ENCODE measurements around the gene MACROD1.

Gene MACROD1

DNA sequence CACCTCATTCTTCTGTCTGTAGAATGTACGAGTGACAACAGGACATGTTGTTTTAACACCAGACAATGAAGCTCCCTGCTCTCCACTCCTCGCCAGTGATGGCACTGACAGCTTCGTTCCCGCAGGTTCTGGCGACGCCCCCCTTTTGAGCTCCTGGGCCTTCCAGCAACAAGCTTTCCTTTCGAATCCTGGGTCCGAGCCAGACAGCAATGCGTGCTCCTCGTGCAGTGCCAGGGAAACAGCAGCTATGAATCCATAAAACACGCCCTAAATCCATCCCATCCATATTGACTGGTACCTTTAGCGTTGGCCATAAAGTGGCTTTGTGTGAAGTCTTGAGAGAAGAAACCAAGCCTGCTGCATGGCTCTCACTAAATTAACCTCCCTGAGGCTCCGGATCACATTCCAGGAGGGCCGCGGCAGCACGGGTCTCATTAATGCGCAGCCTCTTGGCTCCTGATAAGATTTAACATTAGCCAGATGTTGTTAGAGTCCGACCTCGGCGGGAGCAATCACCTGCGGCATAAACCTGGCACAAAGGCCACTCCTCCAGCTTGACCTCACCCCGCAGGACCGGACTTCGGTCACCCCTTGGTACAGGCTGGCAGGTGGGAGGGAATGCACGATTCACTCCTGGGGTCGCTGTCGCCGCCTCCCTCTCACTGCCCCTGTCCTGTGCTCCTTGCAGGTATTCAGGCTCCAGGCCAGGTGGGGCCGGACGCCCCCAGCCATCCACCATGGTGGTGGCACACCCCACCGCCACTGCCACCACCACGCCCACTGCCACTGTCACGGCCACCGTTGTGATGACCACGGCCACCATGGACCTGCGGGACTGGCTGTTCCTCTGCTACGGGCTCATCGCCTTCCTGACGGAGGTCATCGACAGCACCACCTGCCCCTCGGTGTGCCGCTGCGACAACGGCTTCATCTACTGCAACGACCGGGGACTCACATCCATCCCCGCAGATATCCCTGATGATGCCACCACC lies 50.1 kb downstream of the MACROD1 start:
- no peak overlapping the region for H3K4me3 Mint-ChIP-seq
- H3K36me3 Mint-ChIP-seq = no peaks in the 10 kb centered on the region
- no peak overlapping the region for H3K27ac Mint-ChIP-seq
- no peaks in the 10 kb centered on the region for H3K9me3 Mint-ChIP-seq
- no peaks in the 10 kb centered on the region for H3K27me3 Mint-ChIP-seq
- H3K4me1 Mint-ChIP-seq = no peaks in the 10 kb centered on the region

- no peaks in the 10 kb centered on the region for H3K36me3 Mint-ChIP-seq
- H3K4me1 Mint-ChIP-seq = no peaks in the 10 kb centered on the region
- no peak overlapping the region for H3K27ac Mint-ChIP-seq
- no peak overlapping the region for H3K4me3 Mint-ChIP-seq
- no peaks in the 10 kb centered on the region for H3K27me3 Mint-ChIP-seq
- no peaks in the 10 kb centered on the region for H3K9me3 Mint-ChIP-seq
Measured at GRCh38 chr11:64114231-64114630, 51.7 kb downstream of the MACROD1 start.

- Mint-ChIP-seq H3K27me3 (no peaks in the 10 kb centered on the region), H3K36me3 (no peaks in the 10 kb centered on the region), H3K4me1 (no peaks in the 10 kb centered on the region), H3K9me3 (no peaks in the 10 kb centered on the region), H3K4me3 (no peak overlapping the region), H3K27ac (no peak overlapping the region)
Measured at GRCh38 chr11:64113462-64113780, 52.5 kb downstream of the MACROD1 start.

- Mint-ChIP-seq H3K36me3 (no peaks in the 10 kb centered on the region), H3K27ac (no peak overlapping the region), H3K27me3 (no peaks in the 10 kb centered on the region), H3K4me3 (no peak overlapping the region), H3K4me1 (no peaks in the 10 kb centered on the region), H3K9me3 (no peaks in the 10 kb centered on the region)
Measured at GRCh38 chr11:64112771-64113461, 53.0 kb downstream of the MACROD1 start.

DNA sequence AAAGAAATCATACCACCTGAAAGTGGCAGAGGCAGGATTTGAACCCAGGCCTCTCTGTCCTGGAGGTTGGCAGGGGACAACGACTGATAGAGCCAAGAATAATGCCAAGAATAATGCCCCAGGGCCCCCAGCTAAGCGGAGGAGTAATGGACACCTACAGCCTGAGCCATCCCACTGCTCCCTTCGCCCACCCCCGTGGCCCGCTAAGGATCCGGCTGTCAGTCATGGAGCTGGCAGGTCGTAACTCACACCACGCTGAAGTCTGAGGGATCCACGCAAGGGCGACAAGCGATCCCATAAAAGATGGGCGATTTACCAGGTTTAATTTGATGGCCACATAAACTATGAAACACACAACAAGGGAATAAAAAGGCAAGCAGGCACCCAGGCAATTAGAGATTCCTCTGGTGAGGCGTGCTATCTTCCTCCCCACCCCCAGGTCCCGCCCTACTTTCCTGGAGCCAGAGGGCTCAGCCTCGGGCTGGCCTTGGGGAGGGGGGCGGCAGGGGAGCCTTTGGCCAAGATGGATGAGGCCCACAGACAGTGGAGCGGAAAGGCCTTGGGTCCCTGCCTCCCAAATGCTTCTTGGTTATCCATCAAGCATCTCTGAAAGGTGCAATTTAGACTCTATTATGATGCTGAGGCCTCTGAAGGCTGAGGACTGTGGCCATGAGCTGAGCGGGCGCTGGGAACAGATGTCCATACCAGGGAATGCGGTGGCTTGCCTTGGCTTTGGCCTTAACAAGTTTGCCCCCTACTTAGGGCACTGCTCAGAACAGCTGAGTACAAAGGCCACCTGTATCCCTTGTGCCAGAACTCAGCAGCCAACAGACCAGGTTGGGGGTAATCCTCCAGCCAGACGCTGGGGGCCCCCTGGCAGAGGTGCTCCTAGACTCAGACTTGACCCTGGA lies 55.2 kb downstream of the MACROD1 start:
- no peak overlapping the region for H3K4me3 Mint-ChIP-seq
- no peaks in the 10 kb centered on the region for H3K36me3 Mint-ChIP-seq
- no peaks in the 10 kb centered on the region for H3K9me3 Mint-ChIP-seq

DNA sequence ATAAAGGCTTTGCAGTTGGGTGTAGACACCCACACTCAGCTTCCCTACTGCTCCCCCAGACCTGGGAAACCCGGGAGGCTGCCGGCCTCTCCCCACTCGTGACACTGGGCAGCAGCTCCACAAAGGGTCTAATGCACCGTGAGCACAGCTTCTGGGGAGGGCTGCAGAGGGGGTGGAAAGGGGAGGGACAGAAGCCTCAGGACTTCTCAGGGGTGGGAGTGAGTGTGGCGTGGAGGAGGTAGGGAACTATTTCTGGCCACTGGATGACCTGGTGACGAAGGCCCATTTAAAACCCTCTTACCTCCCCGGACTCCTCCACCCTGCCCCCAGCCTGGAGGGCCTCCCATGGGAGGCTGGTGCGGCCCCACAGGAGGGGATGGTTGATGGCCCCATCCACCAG lies 56.6 kb downstream of the MACROD1 start:
- Mint-ChIP-seq H3K27ac (no peak overlapping the region), H3K9me3 (no peaks in the 10 kb centered on the region), H3K27me3 (no peaks in the 10 kb centered on the region), H3K36me3 (no peaks in the 10 kb centered on the region), H3K4me3 (no peak overlapping the region), H3K4me1 (no peaks in the 10 kb centered on the region)

More for the DNA sequence above, 55.2 kb downstream of the MACROD1 start:
- no peaks in the 10 kb centered on the region for H3K27me3 Mint-ChIP-seq
- no peaks in the 10 kb centered on the region for H3K4me1 Mint-ChIP-seq
- H3K27ac Mint-ChIP-seq = no peak overlapping the region

DNA sequence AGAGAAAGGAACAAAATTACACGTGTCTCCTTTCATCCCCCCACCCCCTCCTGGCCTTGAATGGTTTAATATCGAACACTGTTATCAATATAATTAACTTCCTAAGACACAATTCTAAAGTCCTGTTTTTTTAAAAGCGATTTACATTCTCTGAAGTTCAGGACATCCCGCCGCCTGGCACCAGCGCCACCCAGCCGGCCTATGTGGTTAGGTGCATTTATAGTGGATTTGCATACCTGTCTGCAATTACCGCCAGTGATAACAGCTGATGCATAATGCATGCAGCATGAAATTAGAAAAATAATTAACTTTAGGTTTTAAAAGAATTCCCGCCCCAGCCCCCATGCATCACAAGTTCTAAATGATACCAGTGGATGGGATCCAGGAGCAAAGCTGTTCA lies 58.6 kb downstream of the MACROD1 start:
- Mint-ChIP-seq H3K4me3 (no peak overlapping the region), H3K9me3 (no peaks in the 10 kb centered on the region), H3K27me3 (no peaks in the 10 kb centered on the region), H3K4me1 (no peaks in the 10 kb centered on the region), H3K27ac (no peak overlapping the region), H3K36me3 (no peaks in the 10 kb centered on the region)

DNA sequence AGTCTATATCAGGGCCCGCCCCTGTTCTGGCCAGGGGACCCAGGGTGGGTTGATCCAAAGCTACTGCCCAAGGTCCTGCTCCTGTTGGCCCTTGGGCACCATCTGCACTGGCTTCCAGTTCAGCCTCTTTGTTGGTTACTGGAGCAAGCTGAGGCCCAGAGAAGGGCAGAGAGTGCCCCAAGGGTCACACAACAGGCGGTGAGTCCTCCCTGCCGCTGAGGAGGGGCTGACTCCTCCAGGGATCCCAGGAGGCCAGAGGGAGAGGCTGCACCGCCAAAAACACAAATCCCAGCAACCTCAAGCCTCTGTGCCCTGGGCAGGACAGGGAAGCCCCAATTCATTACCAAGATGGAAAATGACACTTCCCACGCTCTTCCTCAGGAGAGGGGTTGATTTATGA lies 61.3 kb downstream of the MACROD1 start:
- Mint-ChIP-seq H3K9me3 (no peaks in the 10 kb centered on the region), H3K27me3 (no peaks in the 10 kb centered on the region), H3K4me3 (no peak overlapping the region), H3K4me1 (no peaks in the 10 kb centered on the region), H3K36me3 (no peaks in the 10 kb centered on the region), H3K27ac (no peak overlapping the region)

GRCh38 chr11:64103277-64103985 lies 62.5 kb downstream of the MACROD1 start:
- Mint-ChIP-seq H3K36me3 (no peaks in the 10 kb centered on the region), H3K27me3 (no peaks in the 10 kb centered on the region), H3K27ac (no peak overlapping the region), H3K9me3 (no peaks in the 10 kb centered on the region), H3K4me1 (no peaks in the 10 kb centered on the region), H3K4me3 (no peak overlapping the region)

DNA sequence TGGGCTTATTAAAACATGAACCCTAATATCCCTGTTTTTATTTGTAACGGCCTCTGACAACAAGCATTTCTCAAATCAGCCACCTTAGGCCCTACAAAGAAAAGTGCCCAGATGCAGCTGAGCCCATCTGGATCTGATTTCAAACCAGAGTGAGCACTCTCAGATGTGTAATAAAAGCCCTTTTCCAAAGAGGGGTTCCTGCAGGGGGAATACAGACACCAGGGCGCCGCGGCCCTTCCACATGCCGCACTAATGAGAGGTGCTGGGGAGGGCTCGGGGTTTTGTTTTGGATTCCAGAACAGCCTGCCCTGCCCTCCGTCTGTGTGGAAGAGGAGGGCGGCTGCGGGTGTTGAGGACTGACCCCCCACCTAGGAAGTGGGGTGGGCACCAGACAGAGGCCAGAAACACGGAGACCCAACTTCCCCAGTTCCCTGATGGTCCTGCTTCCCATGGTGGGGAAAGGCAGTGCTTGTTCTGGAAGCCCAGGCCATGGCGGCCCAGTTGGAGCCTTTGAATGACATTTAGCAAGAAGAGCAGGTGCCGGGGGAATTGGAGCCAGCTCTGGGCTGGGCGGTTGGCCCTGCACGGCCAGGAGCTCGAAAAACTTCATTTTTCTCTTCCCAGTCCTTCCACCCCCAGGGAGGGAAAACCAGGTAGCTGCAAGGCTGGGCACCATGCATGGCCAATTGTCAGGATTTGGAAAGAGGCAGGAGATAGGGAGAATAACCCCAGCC lies 63.7 kb downstream of the MACROD1 start:
- no peak overlapping the region for H3K4me3 Mint-ChIP-seq
- H3K27ac Mint-ChIP-seq = no peak overlapping the region
- H3K9me3 Mint-ChIP-seq = no peaks in the 10 kb centered on the region
- no peaks in the 10 kb centered on the region for H3K27me3 Mint-ChIP-seq
- no peaks in the 10 kb centered on the region for H3K4me1 Mint-ChIP-seq
- H3K36me3 Mint-ChIP-seq = no peaks in the 10 kb centered on the region

DNA sequence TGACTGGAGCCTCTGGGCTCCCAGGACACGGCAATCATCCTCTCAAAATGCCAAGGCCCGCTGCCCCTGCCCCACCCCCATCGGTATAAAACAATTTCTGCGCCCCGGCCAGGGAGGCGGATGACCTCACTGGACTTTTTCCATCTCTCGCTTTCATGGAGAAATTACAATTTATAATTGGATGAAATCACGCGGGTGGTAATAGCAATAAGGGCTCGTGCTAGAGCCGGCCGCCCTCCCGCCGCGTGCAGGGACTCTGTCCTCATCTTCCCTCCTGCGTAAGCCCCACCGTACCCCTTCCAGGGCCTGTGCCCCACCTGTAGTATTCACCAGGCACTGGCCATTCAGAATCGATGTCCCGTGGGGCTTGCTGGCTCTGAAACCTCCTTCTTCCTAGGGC lies 64.5 kb downstream of the MACROD1 start:
- Mint-ChIP-seq H3K9me3 (no peaks in the 10 kb centered on the region), H3K4me1 (no peaks in the 10 kb centered on the region), H3K27ac (no peak overlapping the region), H3K36me3 (no peaks in the 10 kb centered on the region), H3K4me3 (no peak overlapping the region), H3K27me3 (no peaks in the 10 kb centered on the region)

- H3K36me3 Mint-ChIP-seq = no peaks in the 10 kb centered on the region
- H3K4me3 Mint-ChIP-seq = no peak overlapping the region
- no peaks in the 10 kb centered on the region for H3K9me3 Mint-ChIP-seq
- H3K4me1 Mint-ChIP-seq = no peaks in the 10 kb centered on the region
- H3K27me3 Mint-ChIP-seq = no peaks in the 10 kb centered on the region
- H3K27ac Mint-ChIP-seq = no peak overlapping the region
Measured at GRCh38 chr11:64100782-64101353, 65.0 kb downstream of the MACROD1 start.

DNA sequence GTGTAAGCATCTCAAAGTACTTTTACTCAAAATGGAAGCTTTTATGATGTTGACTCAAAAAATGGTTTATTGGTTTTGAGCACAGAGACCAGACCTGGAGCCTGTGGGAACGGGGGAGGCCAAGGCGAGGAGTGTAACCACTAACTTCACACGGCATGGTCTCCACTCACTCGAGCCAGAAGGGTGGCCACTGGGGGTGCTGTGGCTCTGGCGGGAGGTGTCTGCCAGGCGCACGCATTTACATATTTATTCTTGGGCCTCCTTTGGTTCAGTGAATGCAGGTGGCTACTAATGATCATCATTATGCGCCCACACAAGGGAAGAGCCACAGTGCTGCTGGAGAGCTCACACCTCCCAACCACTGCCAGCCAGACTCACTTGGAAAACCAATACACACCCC lies 65.6 kb downstream of the MACROD1 start:
- H3K27me3 Mint-ChIP-seq = no peaks in the 10 kb centered on the region
- no peaks in the 10 kb centered on the region for H3K36me3 Mint-ChIP-seq
- H3K4me3 Mint-ChIP-seq = no peak overlapping the region
- H3K27ac Mint-ChIP-seq = no peak overlapping the region
- H3K9me3 Mint-ChIP-seq = no peaks in the 10 kb centered on the region
- no peaks in the 10 kb centered on the region for H3K4me1 Mint-ChIP-seq

GRCh38 chr11:64099436-64099835 lies 66.5 kb downstream of the MACROD1 start:
- no peaks in the 10 kb centered on the region for H3K4me1 Mint-ChIP-seq
- H3K9me3 Mint-ChIP-seq = no peaks in the 10 kb centered on the region
- H3K27me3 Mint-ChIP-seq = no peaks in the 10 kb centered on the region
- H3K27ac Mint-ChIP-seq = no peak overlapping the region
- no peaks in the 10 kb centered on the region for H3K36me3 Mint-ChIP-seq
- no peak overlapping the region for H3K4me3 Mint-ChIP-seq
